ENCODE data around the gene GLS2. TPM values are rescaled to one million over a fixed set of nuclear protein-coding genes. Genes with fewer than 3 reads are reported as not detected.

The GLS2 gene
- total and polyA plus RNA-seq, 2 donors (not counting 3 experiments of a cell fraction or from before 2014, with no cell fraction given), result 0.04 to 0.33 TPM

- no peak overlapping the region for H3K4me2 ChIP-seq (ENCODE audit: insufficient read depth, low read length)
- TF ChIP-seq POLR2A (IDR thresholded peaks at IDR 0.05; ENCODE audit: low read depth, low read length) (no peak), GATA2 (IDR thresholded peaks at IDR 0.05; ENCODE audit: insufficient read depth, insufficient read length, low read depth, low read length) (no peak), MYC (IDR thresholded peaks at IDR 0.05; ENCODE audit: low read depth, low read length) (no peak), EZH2 (IDR thresholded peaks at IDR 0.05; ENCODE audit: borderline replicate concordance, low read depth, low read length, severe bottlenecking) (no peak), JUN (IDR thresholded peaks at IDR 0.05; ENCODE audit: borderline replicate concordance, insufficient read depth, insufficient read length, low read depth) (no peak), CTCF (IDR thresholded peaks at IDR 0.05; ENCODE audit: extremely low read depth in 1 of 2, insufficient read depth in 1 of 2, low read depth in 1 of 2, low read length in 2 of 2) (no peak), POLR2AphosphoS5 (IDR thresholded peaks at IDR 0.05; ENCODE audit: insufficient read depth, low read depth, low read length) (no peak), MAX (IDR thresholded peaks at IDR 0.05; ENCODE audit: insufficient read depth, insufficient read length) (no peak), FOS (IDR thresholded peaks at IDR 0.05; ENCODE audit: borderline replicate concordance, insufficient read depth, low read length) (no peak)
- H4K20me1 ChIP-seq (replicated peaks; ENCODE audit: control insufficient read depth, extremely low read depth, insufficient read depth, low read length), result no peaks in the 10 kb centered on the region
- no peak overlapping the region for H2AFZ ChIP-seq (ENCODE audit: low read depth, low read length)
- no peaks in the 10 kb centered on the region for H3K4me1 ChIP-seq (ENCODE audit: control insufficient read depth, extremely low read depth, insufficient read depth, low read length)
- peaks cover 11 to 15% of the 10 kb centered on the region in 2 experiments for H3K36me3 ChIP-seq (ENCODE audit: control insufficient read depth in 2 of 2, extremely low read depth in 1 of 2, insufficient read depth in 2 of 2, low read length in 2 of 2)
- POLR2A ChIA-PET, result no interaction called here
- CTCF ChIA-PET, result interaction anchor here (0.8 to 1.8 kb wide), 4 partner anchors 10 to 66 kb away, joined by 3 read pairs; partner anchors contain the start of gene STAT2
- intact Hi-C loops (cut with micrococcal nuclease), result no loop called here
- dilution Hi-C loops (cut with MboI; ENCODE audit: extremely low pct_ligation_motif_present, low sequenced_read_pairs), result no loop called here
- no peak overlapping the region for H3K9ac ChIP-seq (replicated peaks; ENCODE audit: extremely low read depth, insufficient read depth, low read length)
- no peaks in the 10 kb centered on the region for H3K9me3 ChIP-seq (replicated peaks; ENCODE audit: control insufficient read depth, insufficient read depth, low read length)
- no peak overlapping the region for H3K4me3 ChIP-seq (replicated peaks in 1 of 3; ENCODE audit: insufficient read depth in 1 of 3, low read depth in 1 of 3, low read length in 3 of 3)
- no peaks in the 10 kb centered on the region for H3K9me1 ChIP-seq (replicated peaks; ENCODE audit: control insufficient read depth, extremely low read depth, insufficient read depth, low read length)
- H3K79me2 ChIP-seq (ENCODE audit: control insufficient read depth, insufficient read depth, low read length), result no peaks in the 10 kb centered on the region
- DNase-seq (ENCODE audit: low read depth, low spot score) (no peak), FAIRE-seq (no peak)
- H3K27me3 ChIP-seq (ENCODE audit: control insufficient read depth in 2 of 2, insufficient read depth in 2 of 2, low read length in 2 of 2), result no peaks in the 10 kb centered on the region
- BruUV-seq (replicated peaks), result no TSS peak
- H3K27ac ChIP-seq (ENCODE audit: insufficient read depth, low read depth, low read length), result no peak overlapping the region
Measured at GRCh38 chr12:56425193-56425592, 62.8 kb downstream of the GLS2 start.

Other genes starting within 250 kb of the GLS2 start
- 62.0 and 66.3 TPM in 2 replicates for gene ANKRD52, start 229.8 kb downstream of the GLS2 start, total RNA-seq
- gene ANKRD52, start 229.8 kb downstream of the GLS2 start, polyA plus RNA-seq, result 28.6 and 30.8 TPM in 2 replicates
- gene COQ10A, start 221.2 kb downstream of the GLS2 start, total RNA-seq, result 14.7 and 15.3 TPM in 2 replicates
- 30.2 and 32.4 TPM in 2 replicates for gene COQ10A, start 221.2 kb downstream of the GLS2 start, polyA plus RNA-seq
- 296 and 312 TPM in 2 replicates for gene CS, start 187.8 kb downstream of the GLS2 start, total RNA-seq
- gene CS, start 187.8 kb downstream of the GLS2 start, polyA plus RNA-seq, result 115 and 129 TPM in 2 replicates
- gene CNPY2, start 172.2 kb downstream of the GLS2 start, total RNA-seq, result 166 and 183 TPM in 2 replicates
- 205 and 256 TPM in 2 replicates for gene CNPY2, start 172.2 kb downstream of the GLS2 start, polyA plus RNA-seq
- gene PAN2, start 154.2 kb downstream of the GLS2 start, total RNA-seq, result 21.5 and 24.4 TPM in 2 replicates
- gene PAN2, start 154.2 kb downstream of the GLS2 start, polyA plus RNA-seq, result 21.0 and 21.9 TPM in 2 replicates
- gene IL23A, start 149.3 kb downstream of the GLS2 start, total RNA-seq, result not detected in 2 replicates
- gene IL23A, start 149.3 kb downstream of the GLS2 start, polyA plus RNA-seq, result 0.12 TPM in 1 of 2 replicates, not detected in the other
- 66.5 and 74.8 TPM in 2 replicates for gene STAT2, start 128.1 kb downstream of the GLS2 start, total RNA-seq
- gene STAT2, start 128.1 kb downstream of the GLS2 start, polyA plus RNA-seq, result 58.5 and 62.8 TPM in 2 replicates
- gene APOF, start 125.3 kb downstream of the GLS2 start, total RNA-seq, result not detected in 2 replicates
- gene APOF, start 125.3 kb downstream of the GLS2 start, polyA plus RNA-seq, result not detected in 2 replicates
- gene TIMELESS, start 38.7 kb downstream of the GLS2 start, total RNA-seq, result 28.2 and 28.4 TPM in 2 replicates
- 3.6 and 6.1 TPM in 2 replicates for gene TIMELESS, start 38.7 kb downstream of the GLS2 start, polyA plus RNA-seq
- not detected in 2 replicates for gene MIP, start 33.5 kb downstream of the GLS2 start, total RNA-seq
- 0.18 TPM in 1 of 2 replicates, not detected in the other for gene MIP, start 33.5 kb downstream of the GLS2 start, polyA plus RNA-seq
- 3.4 and 3.5 TPM in 2 replicates for gene SPRYD4, start 19.6 kb downstream of the GLS2 start, total RNA-seq
- gene SPRYD4, start 19.6 kb downstream of the GLS2 start, polyA plus RNA-seq, result 3.8 and 4.0 TPM in 2 replicates
- 95.4 and 103 TPM in 2 replicates for gene RBMS2, start 33.7 kb upstream of the GLS2 start, total RNA-seq
- 66.8 and 90.5 TPM in 2 replicates for gene RBMS2, start 33.7 kb upstream of the GLS2 start, polyA plus RNA-seq
- 91.4 and 97.7 TPM in 2 replicates for gene BAZ2A, start 142.2 kb upstream of the GLS2 start, total RNA-seq
- 49.8 and 56.0 TPM in 2 replicates for gene BAZ2A, start 142.2 kb upstream of the GLS2 start, polyA plus RNA-seq
- gene ATP5F1B, start 157.8 kb upstream of the GLS2 start, total RNA-seq, result 520 and 590 TPM in 2 replicates
- 829 and 941 TPM in 2 replicates for gene ATP5F1B, start 157.8 kb upstream of the GLS2 start, polyA plus RNA-seq
- gene PTGES3, start 200.1 kb upstream of the GLS2 start, total RNA-seq, result 262 and 278 TPM in 2 replicates
- 33.4 and 48.5 TPM in 2 replicates for gene PTGES3, start 200.1 kb upstream of the GLS2 start, polyA plus RNA-seq
- gene NACA, start 237.1 kb upstream of the GLS2 start, total RNA-seq, result 886 and 892 TPM in 2 replicates
- 130 and 260 TPM in 2 replicates for gene NACA, start 237.1 kb upstream of the GLS2 start, polyA plus RNA-seq

Measured in endothelial cell of umbilical vein (primary cell).